HL-60/S4 (cell line): ENCODE measurements around the gene PRKAR1A.
"Not testable (repeated sequence)": the region's sequence is repeated elsewhere in the genome, so short reads cannot be mapped to it uniquely, and the experiment has no call there.

Experiments
- in situ Hi-C: fragments of 300-500 bp; cut with MboI; formaldehyde crosslinking; loops from 2 replicates; pipeline ENCODE4 v1.14.3; 2022; ENCODE audit warnings: low sequenced_read_pairs

PRKAR1A gene

GRCh38 chr17:68509141-68510057 is 2.8 kb upstream of the PRKAR1A start:
- in situ Hi-C loops: no loop called here

- in situ Hi-C loops: no loop called here
These were observed 968 bp upstream of the PRKAR1A start for GRCh38 chr17:68511254-68511670.

GRCh38 chr17:68511671-68512246 is 471 bp upstream of the PRKAR1A start:
- in situ Hi-C loops: no loop called here

- in situ Hi-C loops: no loop called here
These were observed 787 bp downstream of the PRKAR1A start for GRCh38 chr17:68512960-68513474.

GRCh38 chr17:68513932-68514331 is 1.7 kb downstream of the PRKAR1A start:
- in situ Hi-C loops: no loop called here

GRCh38 chr17:68514831-68515635 is 2.8 kb downstream of the PRKAR1A start:
- in situ Hi-C loops: no loop called here

GRCh38 chr17:68516732-68517131 is 4.5 kb downstream of the PRKAR1A start:
- in situ Hi-C loops: no loop called here

GRCh38 chr17:68517605-68518004 is 5.4 kb downstream of the PRKAR1A start:
- in situ Hi-C loops: not testable (repeated sequence)

- in situ Hi-C loops: no loop called here
These were observed 6.0 kb downstream of the PRKAR1A start for GRCh38 chr17:68518063-68518815.

GRCh38 chr17:68519051-68519450 is 6.8 kb downstream of the PRKAR1A start:
- in situ Hi-C loops: not testable (repeated sequence)

GRCh38 chr17:68519911-68520310 is 7.7 kb downstream of the PRKAR1A start:
- in situ Hi-C loops: no loop called here

GRCh38 chr17:68522266-68522665 is 10.0 kb downstream of the PRKAR1A start:
- in situ Hi-C loops: no loop called here

GRCh38 chr17:68526548-68526947 is 14.3 kb downstream of the PRKAR1A start:
- in situ Hi-C loops: no loop called here

- in situ Hi-C loops: no loop called here
These were observed 15.1 kb downstream of the PRKAR1A start for GRCh38 chr17:68527314-68527713.

- in situ Hi-C loops: no loop called here
These were observed 19.0 kb downstream of the PRKAR1A start for GRCh38 chr17:68531252-68531651.

GRCh38 chr17:68532826-68533225 is 20.6 kb downstream of the PRKAR1A start:
- in situ Hi-C loops: no loop called here

- in situ Hi-C loops: no loop called here
These were observed 21.9 kb downstream of the PRKAR1A start for GRCh38 chr17:68533887-68534694.

- in situ Hi-C loops: no loop called here
These were observed 22.5 kb downstream of the PRKAR1A start for GRCh38 chr17:68534695-68535088.

GRCh38 chr17:68535922-68536321 is 23.7 kb downstream of the PRKAR1A start:
- in situ Hi-C loops: no loop called here
